Neural progenitor cell (in vitro differentiated cells): Measurements from ENCODE around the gene GADL1. TPM values are rescaled to one million over a fixed set of nuclear protein-coding genes. Genes with fewer than 3 reads are reported as not detected.

ENCODE experiments used
- DNase-seq: peaks from one replicate; pipeline ENCODE4 v3.0.0-alpha.2; 2016; ENCODE audit warnings: low spot score
- H2AFZ ChIP-seq: fragments of 200-600 bp; sonication (generic); replicated peaks from 2 replicates; pipeline ENCODE4 v1.6.1; 2016; ENCODE audit warnings: antibody characterized with exemption
- H3F3A ChIP-seq: fragments of 200-600 bp; sonication (generic); 2 replicates; pipeline ENCODE4 v1.6.1; 2016; ENCODE audit warnings: antibody characterized with exemption, low read depth
- H3K27ac ChIP-seq: fragments of 200-600 bp; sonication (generic); 2 replicates; pipeline ENCODE4 v1.5.1; 2016; ENCODE audit warnings: mild to moderate bottlenecking
- H3K27me3 ChIP-seq: fragments of 200-600 bp; sonication (generic); 2 replicates; pipeline ENCODE4 v1.6.1; 2016; ENCODE audit warnings: mild to moderate bottlenecking, moderate library complexity
- H3K36me3 ChIP-seq: fragments of 200-600 bp; sonication (generic); 2 replicates; pipeline ENCODE4 v1.5.1; 2016
- H3K4me1 ChIP-seq: fragments of 200-600 bp; sonication (generic); 2 replicates; pipeline ENCODE4 v1.6.1; 2016; ENCODE audit warnings: mixed run types
- H3K4me2 ChIP-seq: fragments of 200-600 bp; sonication (generic); 2 replicates; pipeline ENCODE4 v1.6.1; 2016
- H3K4me3 ChIP-seq: fragments of 200-600 bp; sonication (generic); 2 replicates; pipeline ENCODE4 v1.5.1; 2016
- H3K79me2 ChIP-seq: fragments of 200-600 bp; sonication (generic); 2 replicates; pipeline ENCODE4 v1.6.1; 2016; ENCODE audit warnings: low read depth
- H3K9ac ChIP-seq: fragments of 200-600 bp; sonication (generic); 2 replicates; pipeline ENCODE4 v1.6.1; 2016
- H3K9me3 ChIP-seq: fragments of 200-600 bp; sonication (generic); 2 replicates; pipeline ENCODE4 v1.5.1; 2016; ENCODE audit warnings: low read depth
- H4K20me1 ChIP-seq: fragments of 200-600 bp; sonication (generic); 2 replicates; pipeline ENCODE4 v1.6.1; 2016; ENCODE audit warnings: low read depth
- H3K27ac Mint-ChIP-seq: 3 replicates; pipeline ENCODE4 v1.8.0; 2021; ENCODE audit warnings: mixed read lengths
- H3K27me3 Mint-ChIP-seq: 2 replicates; pipeline ENCODE4 v1.8.0; 2022; ENCODE audit warnings: low read depth, mild to moderate bottlenecking, inconsistent platforms, moderate library complexity, mixed read lengths; ENCODE audit not compliant: insufficient read depth
- H3K36me3 Mint-ChIP-seq: 3 replicates; pipeline ENCODE4 v1.8.0; 2021; ENCODE audit warnings: mixed read lengths
- H3K4me1 Mint-ChIP-seq: 3 replicates; pipeline ENCODE4 v1.8.0; 2021; ENCODE audit warnings: mixed read lengths
- H3K4me3 Mint-ChIP-seq: 3 replicates; pipeline ENCODE4 v1.8.0; 2021; ENCODE audit warnings: mild to moderate bottlenecking, moderate library complexity, mixed read lengths
- H3K9me3 Mint-ChIP-seq: 3 replicates; pipeline ENCODE4 v1.8.0; 2020; ENCODE audit warnings: mixed read lengths
- CTCF ChIP-seq: fragments of 200-600 bp; sonication (generic); IDR thresholded peaks from 2 replicates; pipeline ENCODE4 v1.5.1; 2017; ENCODE audit warnings: antibody characterized with exemption, mild to moderate bottlenecking
- EZH2 ChIP-seq: fragments of 200-600 bp; sonication (generic); IDR thresholded peaks from 2 replicates; pipeline ENCODE4 v1.6.1; 2017; ENCODE audit warnings: antibody characterized with exemption, mild to moderate bottlenecking, moderate library complexity
- EZH2phosphoT487 ChIP-seq: fragments of 200-600 bp; sonication (generic); IDR thresholded peaks from 2 replicates; pipeline ENCODE4 v1.6.1; 2017; ENCODE audit warnings: antibody characterized with exemption
- total RNA-seq: library from RNA; depleted of rRNA; stranded (reverse); fragments of >200 nt; gene quantifications from 2 replicates; pipeline ENCODE4 v1.2.3, GENCODE V29; 2015; ENCODE audit warnings: low replicate concordance

Gene GADL1
- total RNA-seq, 1 donor from 2014 or later: not detected

- H3K27ac Mint-ChIP-seq: no peak overlapping the region
- Histone ChIP-seq H4K20me1 (no peaks in the 10 kb centered on the region), H3K4me3 (no peak overlapping the region), H3K4me1 (no peaks in the 10 kb centered on the region), H3K79me2 (no peaks in the 10 kb centered on the region), H3K9ac (no peak overlapping the region), H3K4me2 (no peak overlapping the region), H3F3A (no peaks in the 10 kb centered on the region), H3K27me3 (no peaks in the 10 kb centered on the region), H3K36me3 (no peaks in the 10 kb centered on the region), H3K27ac (no peak overlapping the region), H2AFZ (no peak overlapping the region), H3K9me3 (no peaks in the 10 kb centered on the region)
- no peaks in the 10 kb centered on the region for H3K27me3 Mint-ChIP-seq
- TF ChIP-seq EZH2phosphoT487 (no peak), CTCF (no peak), EZH2 (no peak)
- H3K36me3 Mint-ChIP-seq: no peaks in the 10 kb centered on the region
- no peak overlapping the region for H3K4me3 Mint-ChIP-seq
- DNase-seq: no peak
- peaks cover 8% of the 10 kb centered on the region for H3K4me1 Mint-ChIP-seq
- H3K9me3 Mint-ChIP-seq: no peaks in the 10 kb centered on the region
Observed at GRCh38 chr3:30933478-30934207, 39.2 kb upstream of the GADL1 start.

- Mint-ChIP-seq H3K9me3 (no peaks in the 10 kb centered on the region), H3K4me3 (no peak overlapping the region), H3K27me3 (no peaks in the 10 kb centered on the region), H3K27ac (no peak overlapping the region), H3K4me1 (peaks cover 8% of the 10 kb centered on the region), H3K36me3 (no peaks in the 10 kb centered on the region)
- H3K27ac ChIP-seq: no peak overlapping the region
- no peak overlapping the region for H3K4me2 ChIP-seq
- no peaks in the 10 kb centered on the region for H3K4me1 ChIP-seq
- no peaks in the 10 kb centered on the region for H3K27me3 ChIP-seq
- H3K4me3 ChIP-seq: no peak overlapping the region
- H3K79me2 ChIP-seq: no peaks in the 10 kb centered on the region
- H3K9ac ChIP-seq: no peak overlapping the region
- H4K20me1 ChIP-seq: no peaks in the 10 kb centered on the region
- H3K9me3 ChIP-seq: no peaks in the 10 kb centered on the region
- no peaks in the 10 kb centered on the region for H3K36me3 ChIP-seq
- no peaks in the 10 kb centered on the region for H3F3A ChIP-seq
- no peak for DNase-seq
- no peak overlapping the region for H2AFZ ChIP-seq
- TF ChIP-seq EZH2 (no peak), CTCF (no peak), EZH2phosphoT487 (no peak)
Observed at GRCh38 chr3:30932513-30933098, 38.1 kb upstream of the GADL1 start.

- Histone ChIP-seq H3K4me2 (no peak overlapping the region), H3K9ac (no peak overlapping the region), H3F3A (no peaks in the 10 kb centered on the region), H2AFZ (no peak overlapping the region), H3K79me2 (no peaks in the 10 kb centered on the region), H3K27ac (no peak overlapping the region), H3K27me3 (no peaks in the 10 kb centered on the region), H3K9me3 (no peaks in the 10 kb centered on the region), H3K4me3 (no peak overlapping the region), H4K20me1 (no peaks in the 10 kb centered on the region), H3K4me1 (no peaks in the 10 kb centered on the region), H3K36me3 (no peaks in the 10 kb centered on the region)
- Mint-ChIP-seq H3K27ac (no peak overlapping the region), H3K4me3 (no peak overlapping the region), H3K4me1 (no peaks in the 10 kb centered on the region), H3K36me3 (no peaks in the 10 kb centered on the region), H3K27me3 (no peaks in the 10 kb centered on the region), H3K9me3 (peaks cover 12% of the 10 kb centered on the region)
- DNase-seq: no peak
- TF ChIP-seq CTCF (no peak), EZH2 (no peak), EZH2phosphoT487 (no peak)
Observed at GRCh38 chr3:30924763-30925162, 30.3 kb upstream of the GADL1 start.
